ENCODE results near the gene DLG3. TPM values are rescaled to one million over a fixed set of nuclear protein-coding genes. Genes with fewer than 3 reads are reported as not detected.

Gene DLG3
- polyA plus RNA-seq, 1 donor (not counting 4 experiments of a cell fraction or from before 2014, with no cell fraction given), result 10.1 TPM

GRCh38 chrX:70505451-70505841 lies 60.8 kb downstream of the DLG3 start:
- dilution Hi-C loops (cut with MboI; ENCODE audit: extremely low pct_ligation_motif_present, low sequenced_read_pairs), result no loop called here
- FAIRE-seq, result no peak
- no peaks in the 10 kb centered on the region for H3K36me3 ChIP-seq (ENCODE audit: control insufficient read depth in 2 of 2, extremely low read depth in 1 of 2, insufficient read depth in 2 of 2, low read length in 2 of 2)
- TF ChIP-seq CTCF (optimal IDR thresholded peaks at IDR 0.05 in 1 of 3, IDR thresholded peaks at IDR 0.05 in 1 of 3, conservative IDR thresholded peaks at IDR 0.05 in 1 of 3; ENCODE audit: extremely low read depth in 1 of 3, insufficient read depth in 2 of 3, low read length in 3 of 3) (no peak), EZH2 (IDR thresholded peaks at IDR 0.05; ENCODE audit: low read length) (no peak)
- H3K27ac ChIP-seq (ENCODE audit: control insufficient read depth, insufficient read depth, low read length), result no peak overlapping the region
- no peaks in the 10 kb centered on the region for H3K27me3 ChIP-seq (ENCODE audit: control insufficient read depth, extremely low read depth, insufficient read depth, low read length)
- no peak overlapping the region for H3K4me2 ChIP-seq (ENCODE audit: control insufficient read depth, extremely low read depth, insufficient read depth, low read depth, low read length)
- H3K4me3 ChIP-seq (ENCODE audit: control insufficient read depth in 2 of 3, extremely low read depth in 1 of 3, insufficient read depth in 2 of 3, low read depth in 1 of 3, low read length in 3 of 3), result no peak overlapping the region
- no peak overlapping the region for H2AFZ ChIP-seq (ENCODE audit: control insufficient read depth, low read length)
- H3K79me2 ChIP-seq (ENCODE audit: control insufficient read depth, insufficient read depth, low read length), result no peaks in the 10 kb centered on the region
- H3K9ac ChIP-seq (ENCODE audit: control insufficient read depth, extremely low read depth, insufficient read depth, low read length), result no peak overlapping the region
- no peaks in the 10 kb centered on the region for H4K20me1 ChIP-seq (ENCODE audit: control insufficient read depth, extremely low read depth, insufficient read depth, low read length)
- H3K9me1 ChIP-seq (ENCODE audit: control insufficient read depth, extremely low read depth, insufficient read depth, low read length), result no peaks in the 10 kb centered on the region
- H3K4me1 ChIP-seq (ENCODE audit: control insufficient read depth, extremely low read depth, insufficient read depth, low read length), result peaks cover 9% of the 10 kb centered on the region
- no peak for DNase-seq (ENCODE audit: low read depth, low spot score)
- H3K9me3 ChIP-seq (ENCODE audit: control insufficient read depth, low read depth, low read length), result no peaks in the 10 kb centered on the region

GRCh38 chrX:70508296-70508911 lies 63.8 kb downstream of the DLG3 start:
- peak overlapping the region; percentile 6 for H3K4me2 ChIP-seq (ENCODE audit: control insufficient read depth, extremely low read depth, insufficient read depth, low read depth, low read length)
- dilution Hi-C loops (cut with MboI; ENCODE audit: extremely low pct_ligation_motif_present, low sequenced_read_pairs), result no loop called here
- no peaks in the 10 kb centered on the region for H3K79me2 ChIP-seq (ENCODE audit: control insufficient read depth, insufficient read depth, low read length)
- no peaks in the 10 kb centered on the region for H4K20me1 ChIP-seq (ENCODE audit: control insufficient read depth, extremely low read depth, insufficient read depth, low read length)
- H3K9me3 ChIP-seq (ENCODE audit: control insufficient read depth, low read depth, low read length), result no peaks in the 10 kb centered on the region
- H3K4me1 ChIP-seq (ENCODE audit: control insufficient read depth, extremely low read depth, insufficient read depth, low read length), result peaks cover 9% of the 10 kb centered on the region
- H3K9me1 ChIP-seq (ENCODE audit: control insufficient read depth, extremely low read depth, insufficient read depth, low read length), result no peaks in the 10 kb centered on the region
- TF ChIP-seq CTCF (optimal IDR thresholded peaks at IDR 0.05 in 1 of 3, IDR thresholded peaks at IDR 0.05 in 1 of 3, conservative IDR thresholded peaks at IDR 0.05 in 1 of 3; ENCODE audit: extremely low read depth in 1 of 3, insufficient read depth in 2 of 3, low read length in 3 of 3), result no peak
- no peak for TF ChIP-seq EZH2 (IDR thresholded peaks at IDR 0.05; ENCODE audit: low read length)
- FAIRE-seq (no peak), DNase-seq (ENCODE audit: low read depth, low spot score) (no peak)
- no peak overlapping the region for H2AFZ ChIP-seq (ENCODE audit: control insufficient read depth, low read length)
- H3K9ac ChIP-seq (ENCODE audit: control insufficient read depth, extremely low read depth, insufficient read depth, low read length), result no peak overlapping the region
- no peak overlapping the region for H3K4me3 ChIP-seq (ENCODE audit: control insufficient read depth in 2 of 3, extremely low read depth in 1 of 3, insufficient read depth in 2 of 3, low read depth in 1 of 3, low read length in 3 of 3)
- no peak overlapping the region for H3K27ac ChIP-seq (ENCODE audit: control insufficient read depth, insufficient read depth, low read length)
- no peaks in the 10 kb centered on the region for H3K36me3 ChIP-seq (ENCODE audit: control insufficient read depth in 2 of 2, extremely low read depth in 1 of 2, insufficient read depth in 2 of 2, low read length in 2 of 2)
- H3K27me3 ChIP-seq (ENCODE audit: control insufficient read depth, extremely low read depth, insufficient read depth, low read length), result no peaks in the 10 kb centered on the region

Data from keratinocyte (primary cell).